ENCODE data around the gene FATE1.

FATE1 gene

DNA sequence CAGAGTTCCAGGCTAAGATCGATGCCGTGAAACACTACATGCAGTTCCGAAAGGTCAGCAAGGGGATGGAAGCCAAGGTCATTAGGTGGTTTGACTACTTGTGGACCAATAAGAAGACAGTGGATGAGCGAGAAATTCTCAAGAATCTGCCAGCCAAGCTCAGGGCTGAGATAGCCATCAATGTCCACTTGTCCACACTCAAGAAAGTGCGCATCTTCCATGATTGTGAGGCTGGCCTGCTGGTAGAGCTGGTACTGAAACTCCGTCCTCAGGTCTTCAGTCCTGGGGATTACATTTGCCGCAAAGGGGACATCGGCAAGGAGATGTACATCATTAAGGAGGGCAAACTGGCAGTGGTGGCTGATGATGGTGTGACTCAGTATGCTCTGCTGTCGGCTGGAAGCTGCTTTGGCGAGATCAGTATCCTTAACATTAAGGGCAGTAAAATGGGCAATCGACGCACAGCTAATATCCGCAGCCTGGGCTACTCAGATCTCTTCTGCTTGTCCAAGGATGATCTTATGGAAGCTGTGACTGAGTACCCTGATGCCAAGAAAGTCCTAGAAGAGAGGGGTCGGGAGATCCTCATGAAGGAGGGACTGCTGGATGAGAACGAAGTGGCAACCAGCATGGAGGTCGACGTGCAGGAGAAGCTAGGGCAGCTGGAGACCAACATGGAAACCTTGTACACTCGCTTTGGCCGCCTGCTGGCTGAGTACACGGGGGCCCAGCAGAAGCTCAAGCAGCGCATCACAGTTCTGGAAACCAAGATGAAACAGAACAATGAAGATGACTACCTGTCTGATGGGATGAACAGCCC is 28.0 kb downstream of the FATE1 start:
- DNase-seq, result no peak

- DNase-seq, result no peak
These were observed 29.8 kb downstream of the FATE1 start for GRCh38 chrX:151745651-151746050.

DNA sequence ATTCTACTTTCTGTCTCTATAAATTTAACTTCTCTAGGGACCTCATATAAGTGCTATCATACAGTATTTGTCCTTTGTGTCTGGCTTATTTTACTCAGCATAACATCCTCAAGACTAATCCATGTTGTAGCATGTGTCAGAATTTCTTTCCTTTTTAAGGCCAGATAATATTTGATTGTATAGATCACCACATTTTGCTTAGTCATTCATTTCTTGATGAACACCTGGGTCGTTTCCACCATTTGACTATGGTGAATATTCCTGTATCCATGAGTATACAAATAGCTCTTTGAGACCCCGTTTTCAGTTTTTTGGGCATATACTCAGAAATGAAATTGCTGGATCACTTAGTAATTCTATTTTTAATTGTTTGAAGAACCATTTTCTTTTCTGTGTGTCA is 30.7 kb downstream of the FATE1 start:
- DNase-seq, result no peak

DNA sequence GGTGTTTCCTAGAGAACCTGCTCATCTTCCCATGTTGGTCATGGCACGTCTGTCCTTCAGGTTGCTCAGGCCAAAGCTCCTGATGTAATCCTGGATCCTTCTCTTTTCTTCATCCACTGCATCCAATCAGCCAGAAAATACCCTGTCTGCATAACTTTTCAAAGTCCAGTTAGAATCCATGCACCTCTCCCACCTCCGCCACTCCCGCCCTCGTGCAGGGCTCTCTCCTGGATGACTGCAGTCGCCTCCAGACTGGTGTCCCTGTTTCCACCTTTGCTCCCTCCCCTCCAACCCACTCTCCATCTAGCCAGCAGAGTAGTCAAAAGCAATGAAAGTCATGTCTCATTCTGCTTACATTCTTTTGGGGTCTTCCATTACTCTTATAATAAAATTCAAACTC is 34.7 kb downstream of the FATE1 start:
- no peak for DNase-seq

- no peak for DNase-seq
These were observed 37.0 kb downstream of the FATE1 start for GRCh38 chrX:151752847-151753246.

DNA sequence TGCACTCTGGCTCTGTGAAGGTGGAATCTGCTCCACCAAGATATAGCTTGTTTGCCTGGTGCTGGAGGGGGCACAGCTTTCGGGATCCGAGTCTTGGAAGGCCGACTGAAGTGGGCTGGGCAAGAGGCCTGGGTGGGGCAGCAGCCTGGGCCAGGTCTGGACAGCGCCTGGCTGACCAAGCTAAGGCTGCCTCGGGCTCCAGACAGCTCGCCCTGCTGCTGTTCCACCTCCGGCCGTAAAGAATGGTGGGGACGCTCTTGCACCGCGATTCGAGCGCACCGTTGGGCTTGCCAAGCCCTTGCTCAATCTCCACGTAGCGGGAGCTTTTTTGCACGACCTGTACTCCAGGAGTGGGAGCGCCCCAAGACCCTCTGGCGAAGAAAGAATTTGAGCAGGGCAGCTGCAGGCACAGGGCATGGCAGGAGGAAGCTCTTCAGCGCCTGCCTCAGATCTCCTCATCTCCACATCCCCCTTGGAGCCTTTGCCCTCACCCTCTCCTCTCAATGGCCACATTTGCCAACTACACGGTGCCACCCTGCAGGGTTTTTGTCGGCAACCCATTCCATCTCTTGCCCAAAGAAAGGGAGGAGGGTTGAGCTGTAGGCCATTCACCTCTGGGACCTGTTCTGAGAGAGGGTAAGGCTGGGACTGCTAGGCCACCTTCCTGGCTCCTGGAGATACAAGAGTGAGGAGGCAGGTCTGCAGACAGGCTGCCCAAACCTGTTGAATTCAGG is 37.6 kb downstream of the FATE1 start:
- peak; percentile 25 for DNase-seq

DNA sequence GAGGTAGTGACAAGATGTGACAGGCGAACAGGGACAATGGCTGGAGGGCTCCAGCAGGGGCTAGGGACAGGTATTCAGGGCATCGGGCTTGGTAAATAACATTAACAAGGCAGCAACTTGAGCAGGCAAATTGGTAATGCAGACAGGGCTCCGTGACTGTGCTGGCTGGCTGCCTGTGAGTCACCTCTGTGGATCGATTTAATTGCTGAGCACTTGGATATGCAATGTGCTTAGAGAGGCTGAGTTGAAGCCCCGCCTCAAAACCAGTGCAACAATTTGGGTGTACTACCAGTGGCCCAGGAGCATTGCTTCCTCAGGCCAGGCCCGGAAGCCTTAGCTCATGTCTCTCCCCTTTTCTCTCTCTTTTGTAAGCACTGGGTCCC is 38.2 kb downstream of the FATE1 start:
- no peak for DNase-seq

GRCh38 chrX:151754641-151755215 is 38.9 kb downstream of the FATE1 start:
- no peak for DNase-seq

GRCh38 chrX:151759041-151759708 is 43.3 kb downstream of the FATE1 start:
- DNase-seq, result no peak

GRCh38 chrX:151762802-151763201 is 47.0 kb downstream of the FATE1 start:
- DNase-seq, result no peak

DNA sequence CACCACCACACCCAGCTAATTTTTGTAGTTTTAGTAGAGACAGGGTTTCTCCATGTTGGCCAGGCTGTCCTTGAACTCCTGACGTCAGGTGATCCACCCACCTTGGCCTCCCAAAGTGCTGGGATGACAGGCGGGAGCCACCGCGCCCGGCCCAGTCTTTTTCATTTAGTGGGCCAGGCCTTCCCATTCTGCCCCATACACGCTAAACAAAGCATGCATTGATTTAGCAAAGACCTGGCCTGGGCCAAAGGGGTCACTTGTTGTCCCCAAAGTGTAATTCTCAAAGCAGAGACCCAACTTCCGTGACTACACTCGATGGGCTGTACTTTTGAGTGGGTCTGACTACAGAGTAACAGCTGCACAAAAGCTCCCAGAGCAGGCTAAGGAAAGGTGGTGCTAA is 47.9 kb downstream of the FATE1 start:
- no peak for DNase-seq

DNA sequence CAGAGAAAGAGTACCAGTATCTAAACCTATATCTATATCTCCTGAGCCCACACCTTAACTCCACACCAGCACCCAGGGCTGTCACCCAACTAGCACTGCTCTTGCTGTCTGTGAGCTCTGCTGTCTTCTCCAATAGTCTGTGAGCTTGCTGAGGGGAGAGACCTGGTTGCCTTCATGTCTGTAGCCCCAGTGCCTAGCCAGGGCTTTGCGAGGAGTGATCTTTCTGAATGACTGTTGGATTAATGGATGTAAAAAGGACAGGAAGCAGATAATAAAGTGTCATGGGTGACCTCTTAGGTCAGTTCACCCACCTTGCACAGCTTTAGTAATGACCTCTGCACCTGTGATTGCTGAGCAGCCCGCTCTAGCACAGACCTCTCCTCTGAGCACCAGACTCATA is 49.2 kb downstream of the FATE1 start:
- DNase-seq, result no peak

DNA sequence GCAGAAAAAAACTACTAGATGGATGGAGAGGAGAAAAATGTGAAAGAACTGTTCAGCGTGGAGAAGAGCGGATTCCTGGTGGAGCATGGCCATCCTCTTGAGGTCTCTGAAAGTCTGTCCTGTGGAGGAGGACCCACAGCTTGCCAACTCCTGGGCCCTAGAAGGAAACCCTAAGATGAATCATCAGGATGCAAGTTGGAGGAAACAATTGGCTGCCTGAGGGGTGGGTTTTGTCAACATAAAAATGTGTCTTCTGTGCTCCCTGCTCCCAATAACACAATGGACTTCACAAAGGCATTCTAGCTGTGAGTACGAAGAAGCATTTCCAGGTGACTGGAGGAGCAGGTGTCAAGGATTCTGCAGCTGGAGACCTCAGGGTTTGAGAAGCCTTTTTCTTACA is 55.9 kb downstream of the FATE1 start:
- DNase-seq, result no peak
